Vagina (tissue), 2 donors: ENCODE measurements around the gene KCNJ10. TPM values are rescaled to one million over a fixed set of nuclear protein-coding genes. Genes with fewer than 3 reads are reported as not detected.

ENCODE experiments used
- DNase-seq, 2 donors: peaks; one replicate each; pipeline ENCODE4 v3.0.0-alpha.2; 2017; ENCODE audit errors: extremely low spot score in 2 of 2
- H3K27ac ChIP-seq: fragments of 200-600 bp; sonication (generic); one replicate; pipeline ENCODE4 v1.5.1; 2019
- H3K27me3 ChIP-seq: fragments of 200-600 bp; sonication (generic); one replicate; pipeline ENCODE4 v1.5.1; 2019
- H3K36me3 ChIP-seq, 2 donors: fragments of 200-600 bp; sonication (generic); one replicate each; pipeline ENCODE4 v1.5.1; 2017 to 2019
- H3K4me1 ChIP-seq: fragments of 200-600 bp; sonication (generic); one replicate; pipeline ENCODE4 v1.5.1; 2019
- H3K4me3 ChIP-seq, 2 donors: fragments of 200-600 bp; sonication (generic); 1 replicate in 1 of 2; 2 replicates in 1 of 2; pipeline ENCODE4 v1.5.1; 2016 to 2019
- H3K9me3 ChIP-seq: fragments of 200-600 bp; sonication (generic); one replicate; pipeline ENCODE4 v1.5.1; 2019
- POLR2A ChIP-seq, 2 donors: fragments of 450-650 bp; IDR thresholded peaks; one replicate each; pipeline ENCODE4 v1.6.1; 2017; ENCODE audit warnings: antibody characterized with exemption in 2 of 2, mild to moderate bottlenecking in 2 of 2, moderate library complexity in 2 of 2
- POLR2AphosphoS5 ChIP-seq, 2 donors: sonication (generic); formaldehyde crosslinking; IDR thresholded peaks; one replicate each; pipeline ENCODE4 v1.9.0; 2017; ENCODE audit warnings: antibody characterized with exemption in 2 of 2, mild to moderate bottlenecking in 2 of 2, low read depth in 1 of 2; ENCODE audit not compliant: insufficient read depth in 1 of 2
- intact Hi-C: fragments of 100-400 bp; cut with DNase I; formaldehyde crosslinking; loops from one replicate; pipeline ENCODE4 v1.15.1; 2023
- total RNA-seq: library from RNA; depleted of rRNA; stranded (reverse); fragments of >200 nt; gene quantifications from one replicate; pipeline ENCODE4 v1.2.3, GENCODE V29; 2016
- TF ChIP-seq, protein P1 (sequence below), 3 experiments: fragments of 450-650 bp in 2 of 3; fragments of 200-600 bp in 1 of 3; sonication (generic) in 1 of 3; IDR thresholded peaks; one replicate each; pipeline ENCODE4 v1.5.1; 2017 to 2019; ENCODE audit warnings: antibody characterized with exemption in 3 of 3, mild to moderate bottlenecking in 2 of 3, moderate library complexity in 2 of 3

KCNJ10 gene
- total RNA-seq, 1 donor from 2014 or later, result not detected

DNA sequence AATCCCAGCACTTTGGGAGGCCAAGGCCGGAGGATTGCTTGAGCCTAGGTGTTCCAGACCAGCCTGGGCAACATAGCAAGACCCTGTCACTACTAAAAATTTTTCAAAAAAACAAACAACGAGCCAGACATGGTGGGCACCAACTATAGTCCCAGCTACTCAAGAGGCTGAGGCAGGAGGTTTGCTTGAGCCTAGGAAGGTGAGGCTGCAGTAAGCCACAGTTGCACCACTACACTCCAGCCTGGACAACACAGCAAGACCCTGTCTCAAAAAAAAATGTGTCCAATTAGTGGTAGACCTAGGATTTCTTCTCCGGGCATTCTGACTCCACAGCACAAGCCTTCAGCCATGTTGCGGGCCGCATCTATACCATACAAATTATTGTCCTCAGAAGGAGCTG, 35.2 kb upstream of the KCNJ10 start:
- Histone ChIP-seq H3K4me3 (no peak overlapping the region), H3K4me1 (peaks cover 11% of the 10 kb centered on the region), H3K27ac (no peak overlapping the region), H3K27me3 (no peaks in the 10 kb centered on the region), H3K36me3 (no peaks in the 10 kb centered on the region), H3K9me3 (no peaks in the 10 kb centered on the region)
- intact Hi-C loops, result loop anchor here (5.0 kb wide), 1 partner anchor 102 kb away; the partner anchor contains the start of gene PEA15
- no peak for TF ChIP-seq POLR2AphosphoS5 (IDR thresholded peaks at IDR 0.05; ENCODE audit: insufficient read depth in 1 of 2, low read depth in 1 of 2)
- TF ChIP-seq, protein P1, sequence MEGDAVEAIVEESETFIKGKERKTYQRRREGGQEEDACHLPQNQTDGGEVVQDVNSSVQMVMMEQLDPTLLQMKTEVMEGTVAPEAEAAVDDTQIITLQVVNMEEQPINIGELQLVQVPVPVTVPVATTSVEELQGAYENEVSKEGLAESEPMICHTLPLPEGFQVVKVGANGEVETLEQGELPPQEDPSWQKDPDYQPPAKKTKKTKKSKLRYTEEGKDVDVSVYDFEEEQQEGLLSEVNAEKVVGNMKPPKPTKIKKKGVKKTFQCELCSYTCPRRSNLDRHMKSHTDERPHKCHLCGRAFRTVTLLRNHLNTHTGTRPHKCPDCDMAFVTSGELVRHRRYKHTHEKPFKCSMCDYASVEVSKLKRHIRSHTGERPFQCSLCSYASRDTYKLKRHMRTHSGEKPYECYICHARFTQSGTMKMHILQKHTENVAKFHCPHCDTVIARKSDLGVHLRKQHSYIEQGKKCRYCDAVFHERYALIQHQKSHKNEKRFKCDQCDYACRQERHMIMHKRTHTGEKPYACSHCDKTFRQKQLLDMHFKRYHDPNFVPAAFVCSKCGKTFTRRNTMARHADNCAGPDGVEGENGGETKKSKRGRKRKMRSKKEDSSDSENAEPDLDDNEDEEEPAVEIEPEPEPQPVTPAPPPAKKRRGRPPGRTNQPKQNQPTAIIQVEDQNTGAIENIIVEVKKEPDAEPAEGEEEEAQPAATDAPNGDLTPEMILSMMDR (IDR thresholded peaks at IDR 0.05), result no peak
- no peak for TF ChIP-seq POLR2A (IDR thresholded peaks at IDR 0.05)
- DNase-seq, result no peak

DNA sequence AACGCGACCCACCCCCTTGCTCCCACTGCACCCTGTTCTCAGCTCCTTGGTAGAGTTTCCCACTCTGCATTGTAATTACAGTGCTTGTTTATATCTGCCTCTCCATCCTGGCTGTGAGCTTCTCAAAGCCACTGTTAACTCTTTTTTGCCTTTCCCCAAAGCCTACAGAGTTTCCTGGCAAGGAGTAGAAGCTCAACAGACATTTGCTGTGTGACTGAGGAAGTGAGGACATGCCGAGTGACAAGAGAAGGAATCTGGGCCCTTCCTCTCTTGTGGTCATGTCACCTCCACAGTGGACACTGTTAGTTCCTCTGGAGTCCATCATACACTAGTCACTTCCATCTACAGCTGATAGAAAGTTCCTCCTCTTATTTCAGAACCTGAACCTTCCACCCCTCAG, 34.5 kb upstream of the KCNJ10 start:
- Histone ChIP-seq H3K36me3 (no peaks in the 10 kb centered on the region), H3K9me3 (no peaks in the 10 kb centered on the region), H3K27ac (no peak overlapping the region), H3K27me3 (no peaks in the 10 kb centered on the region), H3K4me3 (no peak overlapping the region), H3K4me1 (peaks cover 11% of the 10 kb centered on the region)
- DNase-seq, result no peak
- intact Hi-C loops, result no loop called here
- TF ChIP-seq, protein P1 (IDR thresholded peaks at IDR 0.05), result no peak
- TF ChIP-seq POLR2A (IDR thresholded peaks at IDR 0.05), result no peak
- TF ChIP-seq POLR2AphosphoS5 (IDR thresholded peaks at IDR 0.05; ENCODE audit: insufficient read depth in 1 of 2, low read depth in 1 of 2), result no peak

DNA sequence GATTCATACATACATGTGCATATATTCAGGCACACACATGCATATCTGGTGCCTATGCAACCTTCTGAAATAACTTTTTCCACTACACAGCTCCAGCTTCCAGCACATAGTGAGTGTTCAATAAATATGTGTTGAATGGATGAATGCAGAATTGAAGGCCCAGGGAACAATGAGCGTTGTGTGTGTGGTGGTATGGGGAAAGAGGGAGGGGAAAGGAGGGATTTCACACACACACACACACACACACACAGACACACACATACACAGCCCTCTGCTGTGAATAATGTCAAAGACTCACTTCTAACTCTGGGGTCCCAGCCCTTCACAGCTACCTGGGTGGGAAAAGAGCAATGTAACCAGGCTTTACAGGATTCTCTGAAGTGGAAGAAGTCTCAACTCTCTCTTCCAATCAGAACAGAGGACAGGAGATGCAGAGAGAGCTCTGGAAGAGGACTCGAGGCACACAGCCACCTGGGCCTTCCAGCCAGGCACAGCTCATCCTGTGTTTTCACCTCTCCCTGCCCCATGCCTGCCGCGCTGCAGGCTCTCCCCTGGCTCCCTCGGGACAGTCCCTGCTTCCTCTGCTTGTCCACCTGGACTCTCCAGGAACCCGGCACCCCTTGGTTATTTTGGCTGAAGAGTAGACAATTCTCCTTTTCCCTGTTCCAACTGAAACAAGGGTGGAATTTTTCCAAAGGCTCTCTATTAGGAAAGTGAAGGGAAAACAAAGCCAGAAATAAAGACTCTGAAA, 33.9 kb upstream of the KCNJ10 start:
- TF ChIP-seq, protein P1 (IDR thresholded peaks at IDR 0.05), result no peak
- TF ChIP-seq POLR2A (IDR thresholded peaks at IDR 0.05) (no peak), POLR2AphosphoS5 (IDR thresholded peaks at IDR 0.05; ENCODE audit: insufficient read depth in 1 of 2, low read depth in 1 of 2) (no peak)
- H3K4me1 ChIP-seq, result peaks cover 11% of the 10 kb centered on the region
- intact Hi-C loops, result no loop called here
- H3K36me3 ChIP-seq, result no peaks in the 10 kb centered on the region
- DNase-seq, result no peak
- no peaks in the 10 kb centered on the region for H3K27me3 ChIP-seq
- H3K27ac ChIP-seq, result no peak overlapping the region
- H3K9me3 ChIP-seq, result no peaks in the 10 kb centered on the region
- no peak overlapping the region for H3K4me3 ChIP-seq

DNA sequence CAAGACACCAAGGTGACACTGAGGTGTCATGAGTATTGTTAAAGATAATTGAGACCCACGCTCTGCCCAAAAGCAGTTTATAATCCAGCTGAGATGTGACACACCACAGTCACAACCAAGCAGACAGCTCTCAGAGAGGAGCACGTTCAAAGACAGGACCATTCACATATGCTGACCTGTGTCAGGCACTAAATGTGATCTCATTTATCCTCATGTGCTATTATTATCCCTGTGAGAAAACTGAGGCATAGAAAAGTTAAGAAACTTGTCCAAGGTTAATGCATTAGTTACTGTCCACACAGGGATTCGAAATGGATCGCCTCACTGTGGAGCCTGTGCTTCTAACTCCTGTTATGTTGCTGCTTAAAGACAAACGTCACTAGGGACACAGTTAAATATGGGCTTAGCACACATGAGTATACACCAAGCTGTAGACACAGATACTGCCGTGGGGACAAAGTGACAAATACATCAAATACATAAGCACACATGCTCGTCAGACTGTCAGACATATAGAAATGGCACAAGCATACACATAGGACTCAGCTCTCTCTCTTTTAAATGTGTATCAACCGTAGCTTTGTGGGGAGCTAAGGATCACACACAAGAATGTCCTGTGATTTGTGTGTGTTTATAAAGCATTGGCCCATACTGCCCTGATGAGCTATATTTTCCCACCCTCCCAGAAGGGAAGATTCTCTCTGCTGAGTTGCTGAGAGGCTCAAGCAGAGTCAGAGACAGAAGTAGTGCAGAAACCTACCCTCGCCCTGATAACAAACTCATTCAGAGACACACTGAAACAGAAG, 32.0 kb upstream of the KCNJ10 start:
- intact Hi-C loops, result no loop called here
- H3K9me3 ChIP-seq, result no peaks in the 10 kb centered on the region
- TF ChIP-seq, protein P1 (IDR thresholded peaks at IDR 0.05), result no peak
- TF ChIP-seq POLR2AphosphoS5 (IDR thresholded peaks at IDR 0.05; ENCODE audit: insufficient read depth in 1 of 2, low read depth in 1 of 2) (no peak), POLR2A (IDR thresholded peaks at IDR 0.05) (no peak)
- no peaks in the 10 kb centered on the region for H3K27me3 ChIP-seq
- H3K36me3 ChIP-seq, result no peaks in the 10 kb centered on the region
- peaks cover 25% of the 10 kb centered on the region for H3K4me1 ChIP-seq
- H3K4me3 ChIP-seq, result peak overlapping the region in 1 of 2 donors; percentile 21
- H3K27ac ChIP-seq, result peak overlapping the region; percentile 93
- no peak for DNase-seq
